Breast epithelium (tissue), 3 donors: ENCODE results near the gene SFSWAP.

Source experiments
- POLR2A ChIP-seq: fragments of 450-650 bp; IDR thresholded peaks from one replicate; pipeline ENCODE4 v1.6.1; 2016; ENCODE audit warnings: antibody characterized with exemption, mild to moderate bottlenecking, moderate library complexity
- POLR2AphosphoS5 ChIP-seq, 3 donors: sonication (generic); formaldehyde crosslinking; IDR thresholded peaks; one replicate each; pipeline ENCODE4 v1.6.1; 2017; ENCODE audit warnings: antibody characterized with exemption in 3 of 3
- TF ChIP-seq, protein P1 (sequence below), 3 donors: fragments of 450-650 bp; IDR thresholded peaks; one replicate each; pipeline ENCODE4 v1.5.1; 2016 to 2017; ENCODE audit warnings: antibody characterized with exemption in 3 of 3, mild to moderate bottlenecking in 3 of 3, moderate library complexity in 3 of 3

GRCh38 chr12:131756441-131756840, 45.6 kb downstream of the SFSWAP start:
- TF ChIP-seq, protein P1, sequence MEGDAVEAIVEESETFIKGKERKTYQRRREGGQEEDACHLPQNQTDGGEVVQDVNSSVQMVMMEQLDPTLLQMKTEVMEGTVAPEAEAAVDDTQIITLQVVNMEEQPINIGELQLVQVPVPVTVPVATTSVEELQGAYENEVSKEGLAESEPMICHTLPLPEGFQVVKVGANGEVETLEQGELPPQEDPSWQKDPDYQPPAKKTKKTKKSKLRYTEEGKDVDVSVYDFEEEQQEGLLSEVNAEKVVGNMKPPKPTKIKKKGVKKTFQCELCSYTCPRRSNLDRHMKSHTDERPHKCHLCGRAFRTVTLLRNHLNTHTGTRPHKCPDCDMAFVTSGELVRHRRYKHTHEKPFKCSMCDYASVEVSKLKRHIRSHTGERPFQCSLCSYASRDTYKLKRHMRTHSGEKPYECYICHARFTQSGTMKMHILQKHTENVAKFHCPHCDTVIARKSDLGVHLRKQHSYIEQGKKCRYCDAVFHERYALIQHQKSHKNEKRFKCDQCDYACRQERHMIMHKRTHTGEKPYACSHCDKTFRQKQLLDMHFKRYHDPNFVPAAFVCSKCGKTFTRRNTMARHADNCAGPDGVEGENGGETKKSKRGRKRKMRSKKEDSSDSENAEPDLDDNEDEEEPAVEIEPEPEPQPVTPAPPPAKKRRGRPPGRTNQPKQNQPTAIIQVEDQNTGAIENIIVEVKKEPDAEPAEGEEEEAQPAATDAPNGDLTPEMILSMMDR (IDR thresholded peaks at IDR 0.05), result no peak
- TF ChIP-seq POLR2AphosphoS5 (IDR thresholded peaks at IDR 0.05) (no peak), POLR2A (no peak)
